ENCODE data around the gene PSAPL1. TPM values are rescaled to one million over a fixed set of nuclear protein-coding genes. Genes with fewer than 3 reads are reported as not detected.

PSAPL1 gene
- total RNA-seq, 1 experiment from 2014 or later: not detected

DNA sequence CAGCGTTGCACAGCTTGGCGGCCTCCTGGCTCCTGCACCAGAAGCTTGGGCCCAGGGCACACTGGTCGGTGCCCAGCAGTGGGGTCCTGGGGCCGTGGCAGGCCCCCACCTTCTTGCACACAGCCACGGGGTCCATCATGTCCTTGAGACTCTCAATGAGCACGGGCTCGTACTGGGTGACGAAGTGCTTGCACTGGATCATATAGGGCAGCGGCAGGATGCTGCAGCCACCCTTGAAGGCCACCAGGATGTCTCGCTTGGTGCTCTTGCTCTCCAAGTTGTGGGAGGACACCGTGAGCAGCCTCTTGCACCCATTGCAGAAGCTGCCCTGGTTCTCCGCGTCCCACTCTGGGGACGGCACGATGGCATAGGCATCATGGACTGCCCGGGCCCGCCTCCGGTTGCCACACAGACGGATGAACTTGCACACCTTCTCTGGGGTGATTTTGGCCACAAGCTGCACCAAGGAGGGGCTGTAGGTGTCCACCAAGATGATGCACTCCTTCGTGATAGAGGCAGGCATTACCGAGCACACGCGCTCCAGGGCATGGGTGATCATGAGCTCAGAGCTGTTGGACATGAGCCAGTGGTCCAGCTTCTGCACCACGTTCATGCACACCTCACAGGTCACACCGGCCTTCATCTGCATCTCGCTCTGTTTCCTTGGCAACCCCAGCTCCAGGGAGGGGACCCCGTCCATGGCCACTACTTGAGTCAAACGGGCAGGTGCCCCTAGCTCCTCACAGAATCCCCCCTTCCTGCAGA, 1.2 kb downstream of the PSAPL1 start:
- Mint-ChIP-seq H3K27me3 (ENCODE audit: insufficient read depth, unreplicated experiment) (peaks cover 7% of the 10 kb centered on the region), H3K4me1 (ENCODE audit: insufficient read depth, unreplicated experiment) (peaks cover 20% of the 10 kb centered on the region), H3K36me3 (ENCODE audit: insufficient read depth, unreplicated experiment) (no peaks in the 10 kb centered on the region), H3K4me3 (ENCODE audit: unreplicated experiment) (no peak overlapping the region), H3K27ac (ENCODE audit: low read depth, unreplicated experiment) (no peak overlapping the region), H3K9me3 (ENCODE audit: unreplicated experiment) (peaks cover 3% of the 10 kb centered on the region)
- POLR2A ChIA-PET: no interaction called here
- CTCF ChIA-PET: interaction anchor here (0.6 to 0.7 kb wide), 2 partner anchors 265 to 528 kb away, joined by 3 read pairs; no protein-coding TSS in a partner anchor
- intact Hi-C loops (cut with micrococcal nuclease): no loop called here
- no TSS peak for BruUV-seq (replicated peaks)
- DNase-seq (ENCODE audit: unreplicated experiment): no peak
- TF ChIP-seq, protein P1, sequence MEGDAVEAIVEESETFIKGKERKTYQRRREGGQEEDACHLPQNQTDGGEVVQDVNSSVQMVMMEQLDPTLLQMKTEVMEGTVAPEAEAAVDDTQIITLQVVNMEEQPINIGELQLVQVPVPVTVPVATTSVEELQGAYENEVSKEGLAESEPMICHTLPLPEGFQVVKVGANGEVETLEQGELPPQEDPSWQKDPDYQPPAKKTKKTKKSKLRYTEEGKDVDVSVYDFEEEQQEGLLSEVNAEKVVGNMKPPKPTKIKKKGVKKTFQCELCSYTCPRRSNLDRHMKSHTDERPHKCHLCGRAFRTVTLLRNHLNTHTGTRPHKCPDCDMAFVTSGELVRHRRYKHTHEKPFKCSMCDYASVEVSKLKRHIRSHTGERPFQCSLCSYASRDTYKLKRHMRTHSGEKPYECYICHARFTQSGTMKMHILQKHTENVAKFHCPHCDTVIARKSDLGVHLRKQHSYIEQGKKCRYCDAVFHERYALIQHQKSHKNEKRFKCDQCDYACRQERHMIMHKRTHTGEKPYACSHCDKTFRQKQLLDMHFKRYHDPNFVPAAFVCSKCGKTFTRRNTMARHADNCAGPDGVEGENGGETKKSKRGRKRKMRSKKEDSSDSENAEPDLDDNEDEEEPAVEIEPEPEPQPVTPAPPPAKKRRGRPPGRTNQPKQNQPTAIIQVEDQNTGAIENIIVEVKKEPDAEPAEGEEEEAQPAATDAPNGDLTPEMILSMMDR (IDR thresholded peaks at IDR 0.05; ENCODE audit: unreplicated experiment): no peak

DNA sequence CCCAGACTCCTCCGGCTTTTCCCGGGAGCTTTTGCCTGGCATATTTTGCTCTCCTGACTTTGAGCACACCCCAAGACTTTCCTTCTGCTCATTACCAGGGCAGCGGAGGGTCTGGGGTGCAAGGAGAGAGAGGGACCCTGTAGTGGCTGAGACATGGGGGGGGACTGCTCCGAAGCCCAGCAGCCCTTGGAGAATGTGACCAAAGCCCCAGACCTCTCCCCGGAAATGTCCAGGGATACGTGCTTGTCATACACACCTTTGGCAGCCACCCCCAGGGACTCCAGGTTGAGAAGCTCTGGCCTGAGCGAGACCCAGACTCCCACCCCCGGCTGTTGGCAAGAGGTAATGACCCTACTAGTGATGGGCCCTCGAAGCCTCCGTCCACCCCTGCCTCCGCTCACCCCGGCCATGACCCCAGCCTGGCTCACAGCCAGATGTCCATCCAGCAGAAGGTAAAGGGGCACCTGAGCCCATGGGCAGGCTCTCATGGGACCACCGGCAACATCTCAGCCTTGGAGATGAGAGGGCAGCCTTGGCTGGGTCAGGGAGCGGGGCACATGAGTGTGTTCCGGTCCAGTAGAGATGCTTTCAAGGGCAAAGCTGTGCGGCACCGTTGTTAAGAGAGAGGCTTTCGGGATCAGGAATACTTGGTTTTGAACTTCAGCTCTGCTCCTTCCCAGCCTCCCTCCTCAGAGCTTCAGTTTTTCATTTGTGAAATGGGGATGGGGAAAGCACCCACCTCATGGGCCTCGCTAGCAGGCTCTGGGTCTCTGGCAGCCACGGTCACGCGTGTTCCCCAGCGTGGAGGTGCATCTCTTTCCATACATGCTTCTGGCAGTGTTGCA, 2.0 kb downstream of the PSAPL1 start:
- BruUV-seq (replicated peaks): no TSS peak
- peaks cover 20% of the 10 kb centered on the region for H3K4me1 Mint-ChIP-seq (ENCODE audit: insufficient read depth, unreplicated experiment)
- no peaks in the 10 kb centered on the region for H3K27me3 Mint-ChIP-seq (ENCODE audit: insufficient read depth, unreplicated experiment)
- CTCF ChIA-PET: interaction anchor here (0.6 to 0.7 kb wide), 2 partner anchors 264 to 529 kb away, joined by 3 read pairs; no protein-coding TSS in a partner anchor
- no peak overlapping the region for H3K4me3 Mint-ChIP-seq (ENCODE audit: unreplicated experiment)
- H3K36me3 Mint-ChIP-seq (ENCODE audit: insufficient read depth, unreplicated experiment): no peaks in the 10 kb centered on the region
- POLR2A ChIA-PET: interaction anchor here (1.3 kb wide), 1 partner anchor 30 kb away, joined by 5 read pairs; no protein-coding TSS in a partner anchor
- TF ChIP-seq, protein P1 (IDR thresholded peaks at IDR 0.05; ENCODE audit: unreplicated experiment): no peak
- H3K9me3 Mint-ChIP-seq (ENCODE audit: unreplicated experiment): no peaks in the 10 kb centered on the region
- H3K27ac Mint-ChIP-seq (ENCODE audit: low read depth, unreplicated experiment): no peak overlapping the region
- no peak for DNase-seq (ENCODE audit: unreplicated experiment)
- intact Hi-C loops (cut with micrococcal nuclease): no loop called here

DNA sequence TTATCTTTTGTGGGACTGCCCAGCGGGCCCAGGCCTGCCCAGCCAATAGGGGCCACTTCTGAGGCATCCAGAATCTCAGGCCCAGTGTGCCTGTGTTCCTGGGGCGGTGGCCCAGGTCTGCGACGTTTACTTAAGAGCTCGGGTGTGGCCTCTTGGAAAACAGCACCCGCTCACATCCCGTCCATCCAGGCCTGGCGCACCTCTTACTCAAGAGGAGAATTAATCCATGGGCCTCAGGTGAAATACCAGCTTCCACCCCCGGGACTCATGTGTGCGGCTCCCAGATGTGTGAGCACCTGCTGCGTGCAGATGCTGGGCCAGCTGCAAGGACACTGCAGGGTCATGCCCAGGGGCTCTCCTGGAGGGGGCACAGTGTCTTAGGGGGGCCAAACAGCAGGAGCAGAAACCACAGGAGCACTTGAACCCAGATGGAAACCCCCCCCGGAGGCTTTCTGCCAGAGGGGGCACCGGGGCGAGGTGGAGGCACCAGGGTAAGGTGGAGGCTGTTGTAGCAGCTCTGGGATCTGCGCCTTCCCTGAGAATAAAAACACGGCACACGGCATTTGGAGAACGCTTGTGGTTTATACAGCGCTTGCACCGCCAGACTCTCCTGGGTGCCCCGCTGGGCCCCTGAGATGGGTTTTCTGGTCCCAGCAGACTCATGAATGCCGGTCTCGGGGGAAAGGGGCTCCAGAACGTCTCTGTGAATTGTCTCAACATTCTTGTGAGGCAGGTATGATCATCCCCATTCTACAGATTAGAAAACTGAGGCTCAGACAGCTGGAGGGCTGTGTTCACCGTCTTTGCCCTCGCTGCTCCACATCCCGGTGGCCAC, 2.8 kb downstream of the PSAPL1 start:
- DNase-seq (ENCODE audit: unreplicated experiment): peak; percentile 20
- ChIA-PET CTCF (no interaction called here), POLR2A (interaction anchor here (0.7 to 1.3 kb wide), 2 partner anchors 30 to 403 kb away, joined by 3 to 5 read pairs; no protein-coding TSS in a partner anchor)
- H3K9me3 Mint-ChIP-seq (ENCODE audit: unreplicated experiment): no peaks in the 10 kb centered on the region
- H3K27me3 Mint-ChIP-seq (ENCODE audit: insufficient read depth, unreplicated experiment): no peaks in the 10 kb centered on the region
- intact Hi-C loops (cut with micrococcal nuclease): no loop called here
- BruUV-seq (replicated peaks): no TSS peak
- no peak overlapping the region for H3K27ac Mint-ChIP-seq (ENCODE audit: low read depth, unreplicated experiment)
- no peaks in the 10 kb centered on the region for H3K36me3 Mint-ChIP-seq (ENCODE audit: insufficient read depth, unreplicated experiment)
- no peak overlapping the region for H3K4me3 Mint-ChIP-seq (ENCODE audit: unreplicated experiment)
- H3K4me1 Mint-ChIP-seq (ENCODE audit: insufficient read depth, unreplicated experiment): peaks cover 20% of the 10 kb centered on the region
- TF ChIP-seq, protein P1 (IDR thresholded peaks at IDR 0.05; ENCODE audit: unreplicated experiment): no peak
